ENCODE data around the gene IVNS1ABP. TPM values are rescaled to one million over a fixed set of nuclear protein-coding genes. Genes with fewer than 3 reads are reported as not detected.
"Not testable (repeated sequence)": the region's sequence is repeated elsewhere in the genome, so short reads cannot be mapped to it uniquely, and the experiment has no call there.

The IVNS1ABP gene
- total RNA-seq, 1 experiment from 2014 or later = 76.9 TPM

- DNase-seq (ENCODE audit: low spot score) = peak; percentile 66
Measured at GRCh38 chr1:185257116-185257949, 59.7 kb downstream of the IVNS1ABP start.

- not testable (repeated sequence) for DNase-seq (ENCODE audit: low spot score)
Measured at GRCh38 chr1:185255595-185255994, 61.4 kb downstream of the IVNS1ABP start.

GRCh38 chr1:185252404-185252803, 64.6 kb downstream of the IVNS1ABP start:
- not testable (repeated sequence) for DNase-seq (ENCODE audit: low spot score)

DNA sequence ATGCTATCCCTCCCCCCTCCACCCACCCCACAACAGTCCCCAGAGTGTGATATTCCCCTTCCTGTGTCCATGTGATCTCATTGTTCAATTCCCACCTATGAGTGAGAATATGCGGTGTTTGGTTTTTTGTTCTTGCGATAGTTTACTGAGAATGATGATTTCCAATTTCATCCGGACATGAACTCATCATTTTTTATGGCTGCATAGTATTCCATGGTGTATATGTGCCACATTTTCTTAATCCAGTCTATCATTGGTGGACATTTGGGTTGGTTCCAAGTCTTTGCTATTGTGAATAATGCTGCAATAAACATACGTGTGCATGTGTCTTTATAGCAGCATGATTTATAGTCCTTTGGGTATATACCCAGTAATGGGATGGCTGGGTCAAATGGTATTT, 65.1 kb downstream of the IVNS1ABP start:
- not testable (repeated sequence) for DNase-seq (ENCODE audit: low spot score)

GRCh38 chr1:185250063-185250462, 67.0 kb downstream of the IVNS1ABP start:
- DNase-seq (ENCODE audit: low spot score) = no peak

DNA sequence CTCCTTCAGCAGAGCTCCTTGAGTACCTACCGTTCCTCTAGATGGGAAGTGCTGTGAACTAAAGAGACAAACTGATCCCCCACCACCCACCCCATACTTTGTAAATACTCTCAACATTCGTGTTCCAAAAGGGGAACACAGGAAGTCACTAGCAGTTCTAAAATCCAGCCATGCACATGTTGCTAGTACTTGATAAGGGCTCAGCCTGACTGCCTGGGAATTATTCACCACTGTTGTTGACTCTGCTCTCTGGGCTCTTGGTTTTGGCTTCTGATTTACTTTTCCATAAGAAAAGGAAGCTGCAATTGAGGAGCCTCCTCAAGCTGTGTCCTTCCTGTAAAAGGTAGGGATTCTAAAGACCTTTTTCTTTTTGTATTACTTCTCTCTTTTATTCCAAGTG, 67.5 kb downstream of the IVNS1ABP start:
- DNase-seq (ENCODE audit: low spot score) = no peak

Small RNA genes lying within 50 kb of the gene (small RNA-seq; reads per million reads assigned to genes)
- gene RF00019 = not detected

Other genes with a start within 250 kb of the IVNS1ABP start
- gene TRMT1L, start 160.3 kb downstream of the IVNS1ABP start, total RNA-seq (2014; rRNA removed; shearing (Covaris generic)) = 2.8 and 3.3 TPM in 2 replicates
- gene SWT1, start 160.1 kb downstream of the IVNS1ABP start, total RNA-seq (2014; rRNA removed; shearing (Covaris generic)) = 0.71 and 0.83 TPM in 2 replicates

Measured in HT-29 (cell line).